RKO (cell line): ENCODE measurements around the gene TMEM61.
"Not testable (repeated sequence)": the region's sequence is repeated elsewhere in the genome, so short reads cannot be mapped to it uniquely, and the experiment has no call there.

ENCODE experiments used
- DNase-seq: peaks from one replicate; pipeline ENCODE4 v3.0.0-alpha.2; 2016; ENCODE audit warnings: low spot score

The TMEM61 gene

DNA sequence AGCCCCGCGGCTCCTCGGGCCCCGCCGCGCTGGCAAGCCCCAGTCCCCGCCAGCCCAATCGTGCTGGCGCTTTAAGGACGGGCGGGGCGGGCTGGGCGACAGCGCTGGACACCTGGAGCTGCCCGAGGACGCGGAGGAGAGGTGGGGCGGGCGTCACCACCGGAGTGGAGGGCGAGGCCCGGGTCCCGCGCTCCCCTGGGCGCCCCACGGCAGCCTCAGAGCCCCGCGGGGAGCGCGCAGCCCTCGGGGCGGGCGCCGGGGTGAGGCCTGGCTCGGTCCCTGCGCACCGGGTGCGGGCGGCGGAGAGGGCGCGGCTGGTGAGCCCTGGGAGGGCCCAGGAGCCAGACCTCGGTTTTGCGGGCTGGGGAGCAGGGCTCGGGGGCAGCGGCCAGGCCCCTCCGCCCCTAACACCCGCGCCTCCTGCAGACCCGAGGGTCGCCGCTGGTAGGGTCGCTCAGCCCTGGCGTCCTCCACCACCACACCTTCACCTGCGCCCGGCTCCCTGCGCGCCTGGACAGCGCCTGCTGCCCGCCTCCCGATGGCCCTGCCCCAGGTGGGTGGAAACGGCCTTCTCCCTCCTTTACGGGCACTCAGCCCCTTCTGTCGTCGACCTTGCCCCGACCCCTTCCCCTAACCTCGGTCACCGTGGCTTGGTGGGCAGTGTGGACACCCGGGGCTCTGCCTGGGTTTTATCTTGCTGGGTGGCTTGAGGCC lies at the start of gene TMEM61:
Gene TMEM61 (plus strand): TSS at position 101 of the 714 bp plus-strand sequence. CDS start 438 bp downstream, at position 539.
- no peak for DNase-seq

DNA sequence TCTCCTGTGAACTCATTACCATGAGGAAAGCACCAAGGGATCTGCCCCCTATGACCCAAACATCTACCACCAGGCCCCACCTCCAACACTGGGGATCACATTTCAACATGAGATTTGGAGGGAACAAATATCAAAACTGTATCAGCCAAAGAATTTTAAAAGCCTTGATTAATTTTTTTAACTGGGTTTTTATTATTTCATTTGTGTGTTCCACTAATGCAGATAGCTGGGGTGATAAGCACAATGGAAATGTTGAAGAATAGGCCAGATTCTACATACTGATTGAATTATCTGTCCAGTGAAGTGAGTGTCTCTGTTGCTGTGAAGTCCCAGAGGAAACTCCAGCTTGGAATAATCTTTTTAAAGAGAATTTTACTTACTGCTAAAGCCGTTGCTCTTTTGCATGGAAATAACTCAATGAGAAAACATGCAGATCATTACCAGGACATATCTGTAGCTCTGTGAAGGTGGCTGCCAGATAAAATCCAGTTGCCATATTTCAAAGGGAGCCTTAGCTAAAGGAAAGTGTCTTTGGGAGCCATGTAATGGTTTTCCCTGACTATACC lies 49.1 kb upstream of the TMEM61 start:
- no peak for DNase-seq

DNA sequence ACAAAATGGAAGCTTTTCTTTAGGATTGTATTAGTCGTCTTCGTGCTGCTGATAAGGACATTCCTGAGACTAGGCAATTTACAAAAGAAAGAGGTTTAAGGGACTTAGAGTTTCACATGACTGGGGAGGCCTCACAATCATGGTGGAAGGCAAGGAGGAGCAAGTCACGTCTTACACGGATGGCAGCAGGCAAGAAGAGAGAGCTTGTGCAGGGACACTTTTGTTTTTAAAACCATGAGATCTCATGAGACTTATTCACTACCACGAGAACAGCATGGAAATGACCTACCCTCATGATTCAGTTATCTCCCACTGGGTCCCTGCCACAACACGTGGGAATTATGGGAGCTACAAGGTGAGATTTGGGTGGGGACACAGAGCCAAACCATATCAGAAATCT lies 46.3 kb upstream of the TMEM61 start:
- not testable (repeated sequence) for DNase-seq

DNA sequence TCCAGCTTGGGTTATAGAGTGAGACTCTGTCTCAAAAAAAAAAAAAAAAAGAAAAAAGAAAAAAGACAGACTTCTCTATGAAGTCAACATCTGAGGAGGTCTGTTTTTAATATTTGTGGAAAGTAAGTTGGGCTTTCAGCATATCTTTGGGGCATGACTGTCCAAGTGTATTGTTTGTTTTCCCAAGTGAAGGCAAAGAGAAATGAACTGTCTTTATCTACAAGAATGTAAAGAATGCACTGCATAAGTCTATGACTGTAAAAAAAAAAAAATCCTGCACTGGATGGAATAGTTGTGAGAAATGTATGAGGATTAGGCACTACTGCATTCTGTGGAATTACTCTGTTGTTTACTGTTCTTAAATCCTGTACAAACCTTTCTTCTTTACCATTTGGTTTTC lies 45.6 kb upstream of the TMEM61 start:
- no peak for DNase-seq

- no peak for DNase-seq
These were observed 43.6 kb upstream of the TMEM61 start for GRCh38 chr1:54936791-54937190.

- no peak for DNase-seq
These were observed 43.0 kb upstream of the TMEM61 start for GRCh38 chr1:54937469-54937868.

GRCh38 chr1:54938955-54939354 lies 41.5 kb upstream of the TMEM61 start:
- DNase-seq = not testable (repeated sequence)

- DNase-seq = no peak
These were observed 40.4 kb upstream of the TMEM61 start for GRCh38 chr1:54940042-54940441.

- DNase-seq = no peak
These were observed 37.5 kb upstream of the TMEM61 start for GRCh38 chr1:54942976-54943375.

DNA sequence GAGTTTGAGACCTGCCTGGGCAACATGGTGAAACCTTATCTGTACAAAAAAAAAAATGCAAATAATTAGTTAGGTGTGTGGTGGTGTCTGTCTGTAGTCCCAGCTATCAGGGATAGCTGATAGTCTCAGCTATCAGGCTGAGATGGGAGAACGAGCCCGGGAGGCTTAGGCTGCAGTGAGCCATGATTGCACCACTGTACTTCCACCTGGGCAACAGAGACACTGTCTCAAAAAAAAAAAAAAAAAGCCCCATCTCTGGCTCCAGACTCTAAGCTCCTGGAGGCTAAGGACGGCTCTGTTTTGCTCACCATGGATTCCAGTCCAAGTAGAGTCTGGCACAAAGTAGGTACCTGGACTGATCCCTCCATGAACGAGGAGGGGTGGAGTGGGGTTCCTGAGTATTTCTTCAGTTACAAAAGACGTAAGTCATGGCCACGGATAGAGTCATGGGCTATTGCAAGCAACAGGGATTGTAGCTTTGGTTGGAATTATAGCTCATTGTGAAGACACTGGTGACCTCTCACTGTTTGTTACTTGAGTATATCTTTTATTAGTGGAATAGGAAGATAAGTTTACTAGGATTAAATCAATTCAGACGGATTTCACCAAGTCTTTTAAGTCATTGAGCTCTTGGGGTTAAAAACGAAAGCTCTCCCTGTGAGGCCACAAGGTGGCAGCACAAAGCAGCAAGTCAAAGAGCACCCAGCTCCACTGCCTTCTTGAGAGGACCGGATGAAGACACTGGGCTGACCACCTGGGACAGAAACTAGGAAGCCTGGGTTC lies 35.6 kb upstream of the TMEM61 start:
- peak; percentile 78 for DNase-seq

DNA sequence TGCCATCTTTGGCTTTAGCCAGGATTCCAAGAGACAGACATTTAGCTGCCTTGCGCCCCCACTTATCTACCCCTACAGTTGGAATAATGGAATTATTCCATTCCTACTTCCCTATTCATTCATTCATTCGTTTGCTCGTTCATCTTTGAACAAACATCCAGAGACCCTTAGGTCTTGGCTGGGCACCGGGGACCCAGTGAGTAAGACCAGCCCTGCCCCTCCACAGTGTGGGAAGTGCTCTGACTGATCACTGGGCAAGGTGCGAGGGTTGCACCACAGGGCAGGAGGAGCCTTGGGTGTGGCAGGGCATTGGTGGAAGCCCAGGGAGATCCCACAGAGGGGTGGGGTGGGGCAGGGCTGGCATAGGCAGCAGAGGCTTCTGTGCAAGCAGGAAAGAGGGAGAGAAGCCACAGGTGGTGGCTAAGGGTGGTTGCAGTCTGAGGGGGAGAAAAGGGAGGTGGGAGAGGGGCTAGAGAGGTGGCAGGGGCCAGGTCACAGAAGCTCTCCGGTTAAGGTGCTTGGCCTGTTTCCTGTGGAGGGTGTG lies 35.0 kb upstream of the TMEM61 start:
- no peak for DNase-seq

DNA sequence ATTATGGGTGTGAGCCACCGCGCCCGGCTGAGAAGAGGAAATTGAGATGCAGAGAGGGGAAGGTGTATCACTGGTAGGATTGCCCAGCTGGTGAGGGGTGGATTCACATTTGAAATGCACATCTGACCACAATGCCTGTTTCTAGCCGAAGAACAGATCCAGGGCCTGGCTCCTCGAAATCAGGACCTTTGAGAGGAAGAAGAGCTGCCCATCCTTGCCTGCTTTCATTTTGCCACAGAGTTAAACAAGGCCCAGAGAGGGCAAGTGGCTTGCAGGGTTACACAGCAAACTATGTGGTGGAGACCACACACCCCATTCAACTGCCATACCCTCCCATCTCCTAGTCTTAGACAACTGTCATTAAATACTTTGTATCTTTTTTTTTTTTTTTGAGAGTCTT lies 32.9 kb upstream of the TMEM61 start:
- no peak for DNase-seq

DNA sequence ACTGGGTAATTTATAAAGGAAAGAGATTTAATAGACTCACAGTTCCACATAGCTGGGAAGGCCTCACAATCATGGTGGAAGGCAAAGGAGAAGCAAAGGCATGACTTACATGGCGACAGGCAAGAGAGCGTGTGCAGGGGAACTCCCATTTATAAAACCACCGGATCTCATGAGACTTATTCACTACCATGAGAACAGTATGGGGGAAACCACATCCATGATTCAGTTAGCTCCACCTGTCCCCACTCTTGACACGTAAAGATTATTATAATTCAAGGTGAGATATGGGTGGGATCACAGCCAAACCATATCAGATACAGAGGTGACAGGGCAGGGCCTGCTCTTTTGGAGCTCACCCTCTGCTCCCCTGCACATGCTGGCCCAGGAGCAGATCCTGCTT lies 31.4 kb upstream of the TMEM61 start:
- DNase-seq = no peak

- DNase-seq = no peak
These were observed 30.4 kb upstream of the TMEM61 start for GRCh38 chr1:54950006-54950368.

DNA sequence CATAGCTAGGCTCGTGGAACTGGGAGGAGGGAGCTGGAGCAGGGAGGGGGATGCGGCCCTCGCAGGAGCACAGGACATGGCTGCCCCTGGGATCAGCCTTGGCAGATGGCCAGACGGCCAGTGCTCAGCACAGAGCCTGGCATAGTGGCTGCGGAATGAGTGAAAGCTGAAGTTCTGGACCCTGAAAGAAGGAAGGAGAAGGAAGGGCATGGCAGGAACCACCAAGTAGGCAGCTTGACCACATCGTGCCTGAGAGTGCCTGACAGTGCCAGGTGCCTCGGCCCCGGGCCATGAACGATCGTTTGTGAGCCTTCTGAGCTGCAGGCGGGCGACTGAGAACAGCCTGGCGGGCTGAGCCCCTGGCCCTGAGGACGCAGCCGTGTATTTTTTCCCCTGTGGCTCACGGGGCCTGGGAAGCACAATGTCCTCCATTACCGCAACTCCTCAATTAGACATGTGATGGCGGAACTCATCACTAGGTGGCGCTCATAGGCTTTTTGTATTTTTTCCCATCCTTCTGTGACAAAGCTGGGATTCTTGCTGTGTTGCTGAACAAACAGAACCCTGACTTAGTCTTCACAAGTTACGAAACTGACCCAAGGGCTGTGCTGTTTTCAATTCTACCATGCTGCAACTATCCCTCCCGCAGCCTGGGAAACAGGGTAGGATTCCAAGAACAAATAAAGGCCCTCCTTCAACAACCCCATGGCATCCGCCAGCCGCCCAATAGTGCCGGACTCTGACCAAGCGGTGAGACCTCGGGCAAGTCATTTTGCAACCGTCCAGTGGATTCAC lies 29.9 kb upstream of the TMEM61 start:
- peak; percentile 67 for DNase-seq

DNA sequence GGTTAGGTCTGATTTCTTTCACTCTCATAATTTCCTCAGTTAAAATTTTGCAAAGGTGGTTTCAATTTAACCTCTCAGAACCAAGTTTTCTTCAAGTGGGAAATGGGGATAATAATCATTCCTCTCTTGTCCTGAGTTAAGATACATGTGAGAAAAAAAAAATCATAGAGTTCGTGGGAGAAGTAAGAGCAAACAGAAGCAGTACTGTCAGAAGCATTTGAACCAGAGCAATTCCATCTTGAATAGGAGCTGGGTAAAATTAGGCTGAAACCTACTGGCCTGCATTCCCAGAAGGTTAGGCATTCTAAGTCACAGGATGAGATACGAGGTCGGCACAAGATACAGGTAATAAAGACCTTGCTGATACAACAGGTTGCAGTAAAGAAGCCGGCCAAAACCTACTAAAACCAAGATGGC lies 28.6 kb upstream of the TMEM61 start:
- DNase-seq = no peak

DNA sequence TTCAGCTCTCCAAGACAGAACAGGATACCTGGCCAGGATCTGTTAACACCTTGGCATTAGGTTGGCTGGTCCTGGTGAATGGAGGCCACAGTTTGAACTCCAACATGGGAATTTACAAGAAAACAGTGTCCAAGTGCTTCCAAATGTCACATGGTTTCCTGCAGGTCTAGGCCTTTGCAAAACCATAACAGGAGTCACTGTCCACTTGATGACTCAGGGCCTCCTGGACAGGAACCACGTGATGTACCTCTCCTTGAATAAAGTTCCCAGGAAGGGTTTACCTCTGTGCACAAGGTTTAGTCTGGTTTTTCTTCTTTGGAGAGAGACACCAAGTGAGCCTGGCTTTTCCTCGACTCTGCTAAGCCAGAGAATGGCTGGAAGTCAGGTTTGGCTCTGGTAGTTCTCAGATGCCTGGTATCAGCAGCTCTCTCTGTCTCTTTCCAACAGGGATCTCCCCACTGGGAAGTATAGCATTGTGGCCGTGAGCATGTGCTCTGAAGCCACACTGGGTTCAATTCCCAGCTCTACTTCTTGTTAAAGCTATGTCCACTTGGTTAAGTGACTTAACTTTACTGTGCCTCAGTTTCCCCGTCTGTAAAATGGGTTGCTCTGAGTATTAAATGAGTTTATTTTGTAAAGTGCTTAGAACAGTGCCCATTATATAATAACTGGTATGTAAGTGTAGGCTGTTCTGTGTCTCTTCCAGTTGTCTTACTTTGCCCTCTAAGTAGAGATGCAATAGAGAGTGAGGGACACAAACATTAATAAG lies 27.3 kb upstream of the TMEM61 start:
- DNase-seq = no peak

DNA sequence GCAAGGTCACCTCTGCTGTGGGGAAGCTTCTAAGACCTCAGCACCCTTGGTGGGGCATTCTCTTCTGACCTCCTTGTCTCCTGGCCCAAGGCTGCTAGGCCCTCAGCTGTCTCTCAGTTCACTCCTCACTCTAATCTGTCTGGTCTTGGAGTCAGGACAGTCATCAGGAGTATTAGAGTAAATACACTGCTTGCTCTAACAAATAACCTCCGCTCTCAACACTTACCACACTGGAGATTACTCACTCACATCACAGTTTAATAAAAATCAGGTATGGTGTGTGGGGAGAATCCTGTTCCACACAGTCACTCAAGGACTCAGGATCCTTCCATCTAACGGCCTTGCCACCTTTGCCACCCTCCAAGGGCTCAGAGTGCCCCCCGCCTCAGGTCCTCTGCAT lies 26.6 kb upstream of the TMEM61 start:
- no peak for DNase-seq

DNA sequence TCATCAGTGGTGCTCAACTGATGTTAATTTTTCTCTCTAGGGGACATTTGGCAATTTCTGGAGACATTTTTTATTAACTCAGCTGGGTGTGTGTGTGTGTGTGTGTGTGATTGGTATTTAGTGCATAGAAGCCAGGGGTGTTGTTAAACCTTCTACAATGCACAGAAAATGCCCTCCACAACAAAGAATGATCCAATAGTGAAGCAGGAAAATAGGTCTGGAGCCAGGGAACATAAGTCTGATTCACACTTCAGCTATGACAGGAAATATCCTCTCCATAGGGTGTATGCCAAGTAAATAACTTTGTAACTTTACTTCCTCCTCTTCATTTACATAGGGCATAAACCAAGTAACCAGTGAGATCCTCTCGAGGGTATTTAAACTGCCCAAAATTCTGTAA lies 25.1 kb upstream of the TMEM61 start:
- peak; percentile 64 for DNase-seq

- DNase-seq = no peak
These were observed 23.7 kb upstream of the TMEM61 start for GRCh38 chr1:54956726-54957125.

DNA sequence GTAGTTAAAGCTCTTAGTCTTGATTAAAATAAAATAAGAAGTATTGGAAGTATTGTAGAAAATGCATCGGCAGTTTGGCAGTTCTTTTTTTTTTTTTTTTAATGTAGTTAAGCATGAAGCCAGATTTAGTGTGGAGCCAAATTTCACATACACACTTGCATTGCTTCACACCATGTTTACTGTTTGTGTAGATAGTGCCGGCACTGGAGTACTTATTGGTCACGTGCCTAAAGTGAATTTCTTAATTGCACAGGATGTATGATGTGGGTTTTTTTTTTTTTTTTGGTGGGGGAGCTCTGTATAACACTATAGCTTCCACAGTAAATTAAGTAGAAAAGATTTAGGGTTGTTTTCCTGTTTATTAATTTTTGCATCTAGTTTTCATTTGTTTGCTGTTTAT lies 21.2 kb upstream of the TMEM61 start:
- no peak for DNase-seq
